Heart left ventricle (tissue), 16 donors: ENCODE data around the gene ZNF444. TPM values are rescaled to one million over a fixed set of nuclear protein-coding genes. Genes with fewer than 3 reads are reported as not detected.
"Not testable (repeated sequence)": the region's sequence is repeated elsewhere in the genome, so short reads cannot be mapped to it uniquely, and the experiment has no call there.

ENCODE experiments used
- ATAC-seq, 4 donors: fragments of 200-7000 bp; cut with Tn5 transposase; one replicate each; pipeline ENCODE4 v1.9.1; 2020 to 2022; ENCODE audit warnings: moderate library complexity in 4 of 4, mild to moderate bottlenecking in 3 of 4, moderate number of reproducible peaks in 1 of 4
- DNase-seq, 5 donors: peaks; one replicate each; pipeline ENCODE4 v3.0.0-alpha.2; 2020
- H3K27ac ChIP-seq, 12 donors: fragments of 200-600 bp; sonication (generic) in 4 of 12; one replicate each; pipeline versions ENCODE4 v1.5.0 to v1.8.0; 2016 to 2022; ENCODE audit warnings: mild to moderate bottlenecking in 2 of 12
- H3K27me3 ChIP-seq, 9 donors: fragments of 200-600 bp; sonication (generic) in 2 of 9; one replicate each; pipeline versions ENCODE4 v1.5.1 to v1.8.0; 2016 to 2022; ENCODE audit warnings: mild to moderate bottlenecking in 3 of 9
- H3K36me3 ChIP-seq, 9 donors: fragments of 200-600 bp; sonication (generic) in 2 of 9; one replicate each; pipeline versions ENCODE4 v1.5.0 to v1.8.0; 2018 to 2022; ENCODE audit warnings: mild to moderate bottlenecking in 2 of 9
- H3K4me1 ChIP-seq, 12 donors: fragments of 200-600 bp; sonication (generic) in 4 of 12; one replicate each; pipeline versions ENCODE4 v1.5.0 to v1.8.0; 2016 to 2022; ENCODE audit warnings: mild to moderate bottlenecking in 3 of 12
- H3K4me3 ChIP-seq, 12 donors: fragments of 200-600 bp; sonication (generic) in 4 of 12; one replicate each; pipeline versions ENCODE4 v1.5.0 to v1.8.0; 2017 to 2022; ENCODE audit warnings: mild to moderate bottlenecking in 9 of 12, moderate library complexity in 4 of 12
- H3K9me3 ChIP-seq, 12 donors: fragments of 200-600 bp; sonication (generic) in 4 of 12; one replicate each; pipeline versions ENCODE4 v1.5.0 to v1.8.0; 2016 to 2022; ENCODE audit warnings: mild to moderate bottlenecking in 1 of 12
- CTCF ChIP-seq, 12 donors: fragments of 200-600 bp; sonication (generic) in 4 of 12; IDR thresholded peaks; one replicate each; pipeline versions ENCODE4 v1.5.0 to v1.8.0; 2018 to 2022; ENCODE audit warnings: antibody characterized with exemption in 12 of 12, mild to moderate bottlenecking in 5 of 12
- POLR2A ChIP-seq, 2 donors: fragments of 450-650 bp; IDR thresholded peaks; one replicate each; pipeline ENCODE4 v1.6.1; 2017; ENCODE audit warnings: antibody characterized with exemption in 2 of 2, mild to moderate bottlenecking in 2 of 2, moderate library complexity in 2 of 2
- WGBS, 4 donors: extraction: QIAGEN DNeasy Blood & Tissue Kit in 2 of 4; methylation state at CpG; one replicate each; pipeline versions ENCODE4 v1.1.5 to v1.1.7; 2013 to 2018; 5-methylcytosine and 5-hydroxymethylcytosine counted together
- intact Hi-C, 10 donors: fragments of 100-400 bp; cut with DNase I; formaldehyde crosslinking; loops; one replicate each; pipeline versions ENCODE4 v1.11.1 to v1.14.2; 2022
- polyA plus RNA-seq, 2 donors: library from polyadenylated mRNA; stranded (reverse); fragments of 200-250 nt; gene quantifications; one replicate each; pipeline ENCODE4 v1.2.3, GENCODE V29; 2013
- total RNA-seq, 9 donors: library from RNA; depleted of rRNA in 2 of 9; stranded (reverse); fragments of >200 nt in 2 of 9; fragmentation: NEBNext Ultra II Directional in 3 of 9; extraction: Animal tissue kit (Norgen Biotek cat#: 25700) in 3 of 9; gene quantifications; one replicate each; pipeline versions ENCODE4 v1.1.0 to v1.2.4, GENCODE V29; 2016 to 2023
- donor health status: ischemic (EF 13 %, LVEDD 7.1; RV severe dilation, severe dysfunction).
- donor health status: healthy with polysubstance abuse.
- donor health status: DM: no; HTN: yes; CAD: no.
- donor health status: DM: no; HTN: no; CAD: no.
- donor health status: ischemic (EF 25% LVEDD 6.9; RV normal size, moderate dysfunction).
- donor health status: ischemic (EF 25% LVEDD 5.7; RV mildly dilated, moderate dysfunction).
- donor health status: healthy.
- donor health status: DM: yes; HTN: yes; CAD: no.
- donor health status: ischemic (EF 35%, LVEDD 5.7; RV mildly dilated, moderate dysfunction).
- donor health status: nonischemic (EF 11% LVEDD 7.7; RV severe dilation, severe dysfunction).
- donor health status: DM: yes; HTN: yes; CAD: no.
- donor health status: PGD.
- donor health status: ischemic (EF 29% LVEDD 5.4; RV normal size, mild dysfunction).
- donor health status: nonischemic (EF 23%, LVEDD 6.1; RV moderate dilation, normal function).

ZNF444 gene
- total and polyA plus RNA-seq, 11 donors, result 14.8 to 35.8 (median 20.1) TPM

GRCh38 chr19:56148096-56148495 is 7.0 kb downstream of the ZNF444 start:
- ATAC-seq (no peak), DNase-seq (no peak)
- H3K27ac ChIP-seq, result no peak overlapping the region
- WGBS, 4 donors, result 94 to 97% (median 97%) methylated on average over 14 to 15 of the region's 15 CpGs
- intact Hi-C loops, result no loop called here
- no peak for TF ChIP-seq POLR2A (IDR thresholded peaks at IDR 0.05)
- TF ChIP-seq CTCF (IDR thresholded peaks at IDR 0.05), result no peak
- no peak overlapping the region for H3K4me3 ChIP-seq
- H3K4me1 ChIP-seq, result peaks cover 0 to 21% (median 4%) of the 10 kb centered on the region in 12 donors
- peaks cover 0 to 31% (median 16%) of the 10 kb centered on the region in 9 donors for H3K36me3 ChIP-seq
- H3K9me3 ChIP-seq, result no peaks in the 10 kb centered on the region
- no peaks in the 10 kb centered on the region for H3K27me3 ChIP-seq

- intact Hi-C loops, result not testable (repeated sequence)
- H3K27ac ChIP-seq, result peak overlapping the region in 3 of 12 donors; percentile 18 to 74 (median 61)
- 96 to 98% (median 97%) methylated on average over 12 of the region's 12 CpGs for WGBS, 4 donors
Observed at GRCh38 chr19:56148955-56149655, 8.0 kb downstream of the ZNF444 start.

GRCh38 chr19:56149656-56150038 is 8.6 kb downstream of the ZNF444 start:
- no peak for DNase-seq
- Histone ChIP-seq H3K4me3 (no peak overlapping the region), H3K36me3 (peaks cover 0 to 41% (median 18%) of the 10 kb centered on the region in 9 donors), H3K4me1 (peaks cover 0 to 18% (median 5%) of the 10 kb centered on the region in 12 donors), H3K9me3 (no peaks in the 10 kb centered on the region), H3K27ac (peak overlapping the region in 11 of 12 donors; percentile 17 to 74 (median 50)), H3K27me3 (no peaks in the 10 kb centered on the region)
- intact Hi-C loops, result loop anchor here in 2 of 10 donors (10.0 kb wide), 1 partner anchor 65 kb away; no protein-coding TSS in a partner anchor
- no peak for ATAC-seq
- TF ChIP-seq POLR2A (IDR thresholded peaks at IDR 0.05), result no peak
- TF ChIP-seq CTCF (IDR thresholded peaks at IDR 0.05), result no peak
- 92 to 98% (median 96%) methylated on average over 5 of the region's 5 CpGs for WGBS, 4 donors

More at GRCh38 chr19:56148955-56149655, 8.0 kb downstream of the ZNF444 start:
- ATAC-seq, H3K9me3 ChIP-seq, H3K27me3 ChIP-seq, DNase-seq, H3K4me3 ChIP-seq: not testable (repeated sequence)
- Histone ChIP-seq H3K4me1 (peaks cover 0 to 18% (median 5%) of the 10 kb centered on the region in 12 donors), H3K36me3 (peaks cover 0 to 37% (median 17%) of the 10 kb centered on the region in 9 donors)

- TF ChIP-seq POLR2A (IDR thresholded peaks at IDR 0.05) (no peak), CTCF (IDR thresholded peaks at IDR 0.05) (no peak)
- ATAC-seq (peak; percentile 14 to 82 (median 58)), DNase-seq (no peak)
- intact Hi-C loops, result loop anchor here in 2 of 10 donors (10.0 kb wide), 1 partner anchor 66 kb away; no protein-coding TSS in a partner anchor
- Histone ChIP-seq H3K27me3 (no peaks in the 10 kb centered on the region), H3K9me3 (no peaks in the 10 kb centered on the region), H3K4me1 (peaks cover 0 to 22% (median 5%) of the 10 kb centered on the region in 12 donors), H3K27ac (peak overlapping the region; percentile 17 to 74 (median 44)), H3K36me3 (peaks cover 0 to 43% (median 19%) of the 10 kb centered on the region in 9 donors), H3K4me3 (no peak overlapping the region)
- WGBS, 4 donors, result 59 to 66% (median 62%) methylated on average over 11 of the region's 11 CpGs
Observed at GRCh38 chr19:56150358-56150757, 9.3 kb downstream of the ZNF444 start.
